ENCODE results near the gene FAM234B.

FAM234B gene

DNA sequence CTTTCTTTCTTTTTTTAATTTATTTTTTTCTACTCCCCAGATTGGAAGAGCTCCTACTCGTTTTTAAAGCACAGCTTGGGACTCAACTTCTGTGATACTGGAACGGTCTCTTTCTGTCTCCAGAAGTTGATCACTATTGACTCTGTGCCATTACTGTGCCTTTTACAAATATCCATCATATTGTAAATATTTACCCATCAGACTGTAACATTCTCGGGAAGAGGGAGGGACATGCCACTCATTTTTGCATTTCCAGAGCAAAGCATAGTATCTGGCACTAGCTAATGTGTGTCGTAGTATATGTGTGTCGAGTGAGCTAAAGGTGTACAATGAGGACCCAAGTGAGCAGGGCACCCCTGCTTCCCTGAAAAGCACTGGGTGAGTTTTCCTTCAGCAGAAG lies 83.3 kb downstream of the FAM234B start:
- Histone ChIP-seq H3K27ac (ENCODE audit: low read depth, low read length) (no peak overlapping the region), H3K9me3 (ENCODE audit: low read length) (no peaks in the 10 kb centered on the region), H3K4me3 (ENCODE audit: low read depth in 1 of 2, low read length in 2 of 2) (no peak overlapping the region), H3K9ac (ENCODE audit: low read length) (no peak overlapping the region), H3K27me3 (ENCODE audit: control insufficient read depth in 1 of 2, insufficient read depth in 2 of 2, low read length in 2 of 2) (no peaks in the 10 kb centered on the region), H3K4me1 (ENCODE audit: insufficient read depth, low read length) (no peaks in the 10 kb centered on the region), H3K36me3 (ENCODE audit: insufficient read depth, low read length) (no peaks in the 10 kb centered on the region)

DNA sequence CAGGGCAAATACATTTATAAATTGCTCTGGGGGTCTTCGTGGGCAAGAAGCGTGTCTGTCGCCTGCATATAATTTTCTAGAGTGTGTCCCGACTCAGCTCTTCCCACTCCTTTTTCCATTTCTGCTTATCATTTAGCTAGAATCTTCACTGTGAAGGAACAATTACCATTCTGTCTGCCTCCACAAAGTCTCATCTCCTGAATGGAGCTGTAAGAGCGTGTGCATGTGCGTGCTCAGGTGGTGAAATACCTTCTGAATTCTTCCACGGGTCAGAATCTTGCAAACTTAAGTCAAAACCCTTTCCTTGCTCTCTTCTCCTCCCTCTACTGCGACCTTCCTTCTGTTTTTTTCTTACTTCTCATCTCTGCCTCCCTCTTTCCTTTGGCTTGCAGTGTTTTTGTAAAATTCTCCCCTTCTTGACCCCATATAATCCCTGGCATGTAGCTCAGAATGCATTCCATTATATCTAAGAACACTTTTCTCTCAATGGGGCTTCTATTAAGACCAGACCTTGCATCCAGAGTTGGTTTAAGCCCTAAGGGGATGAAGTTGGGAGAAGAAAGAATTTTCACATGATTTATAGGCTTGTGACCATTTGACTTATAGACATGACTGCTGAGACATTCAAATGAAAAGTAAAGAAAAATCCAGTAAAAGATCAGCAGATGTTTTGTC lies 84.2 kb downstream of the FAM234B start:
- Histone ChIP-seq H3K9me3 (ENCODE audit: low read length) (no peaks in the 10 kb centered on the region), H3K9ac (ENCODE audit: low read length) (no peak overlapping the region), H3K4me3 (ENCODE audit: low read depth in 1 of 2, low read length in 2 of 2) (no peak overlapping the region), H3K36me3 (ENCODE audit: insufficient read depth, low read length) (no peaks in the 10 kb centered on the region), H3K27ac (ENCODE audit: low read depth, low read length) (no peak overlapping the region), H3K4me1 (ENCODE audit: insufficient read depth, low read length) (no peaks in the 10 kb centered on the region), H3K27me3 (ENCODE audit: control insufficient read depth in 1 of 2, insufficient read depth in 2 of 2, low read length in 2 of 2) (no peaks in the 10 kb centered on the region)

- Histone ChIP-seq H3K36me3 (ENCODE audit: insufficient read depth, low read length) (no peaks in the 10 kb centered on the region), H3K27me3 (ENCODE audit: control insufficient read depth in 1 of 2, insufficient read depth in 2 of 2, low read length in 2 of 2) (no peaks in the 10 kb centered on the region), H3K4me3 (ENCODE audit: low read depth in 1 of 2, low read length in 2 of 2) (no peak overlapping the region), H3K4me1 (ENCODE audit: insufficient read depth, low read length) (no peaks in the 10 kb centered on the region), H3K9me3 (ENCODE audit: low read length) (no peaks in the 10 kb centered on the region), H3K9ac (ENCODE audit: low read length) (no peak overlapping the region), H3K27ac (ENCODE audit: low read depth, low read length) (no peak overlapping the region)
Measured at GRCh38 chr12:13130981-13131380, 86.8 kb downstream of the FAM234B start.

Measured in muscle layer of colon (tissue), 2 donors.